ENCODE measurements around the gene KCNK17.

DNA sequence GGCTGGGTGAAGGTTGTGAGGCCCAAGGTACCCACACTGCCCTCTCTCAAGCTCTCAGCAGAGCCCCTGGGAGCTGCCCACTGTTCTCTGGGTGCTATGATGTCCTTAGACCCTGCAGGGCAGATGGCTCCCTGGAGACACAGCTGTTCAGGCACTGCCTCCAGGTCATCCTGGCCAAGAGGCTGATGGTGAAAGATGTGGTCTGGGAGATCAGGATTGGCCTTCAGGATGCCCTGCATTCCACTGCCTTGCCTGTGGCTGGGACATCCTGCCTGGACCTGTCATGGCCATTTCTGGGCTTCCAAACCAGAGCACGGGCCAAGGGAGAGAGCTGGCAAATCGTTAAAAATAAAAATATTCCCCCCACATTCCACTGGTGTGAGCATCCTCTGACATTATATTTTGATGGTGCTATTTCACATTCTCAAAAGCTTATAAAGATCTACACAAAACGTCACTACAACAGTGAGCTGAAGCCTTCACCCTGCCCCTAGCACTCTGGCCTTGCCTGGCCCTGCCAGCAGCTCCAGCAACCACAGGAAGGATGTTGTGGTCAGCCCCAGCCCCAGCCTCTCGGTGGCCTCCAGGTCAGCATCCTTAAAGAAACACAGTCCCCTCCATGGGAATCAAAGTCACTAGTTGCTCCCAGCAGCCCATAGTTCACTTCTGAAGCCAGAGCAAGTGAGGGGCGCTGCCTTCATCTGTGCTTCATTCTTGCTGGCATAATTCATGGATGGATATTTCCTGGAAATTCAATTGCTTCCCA lies 21.7 kb upstream of the KCNK17 start:
- TF ChIP-seq, protein P1, sequence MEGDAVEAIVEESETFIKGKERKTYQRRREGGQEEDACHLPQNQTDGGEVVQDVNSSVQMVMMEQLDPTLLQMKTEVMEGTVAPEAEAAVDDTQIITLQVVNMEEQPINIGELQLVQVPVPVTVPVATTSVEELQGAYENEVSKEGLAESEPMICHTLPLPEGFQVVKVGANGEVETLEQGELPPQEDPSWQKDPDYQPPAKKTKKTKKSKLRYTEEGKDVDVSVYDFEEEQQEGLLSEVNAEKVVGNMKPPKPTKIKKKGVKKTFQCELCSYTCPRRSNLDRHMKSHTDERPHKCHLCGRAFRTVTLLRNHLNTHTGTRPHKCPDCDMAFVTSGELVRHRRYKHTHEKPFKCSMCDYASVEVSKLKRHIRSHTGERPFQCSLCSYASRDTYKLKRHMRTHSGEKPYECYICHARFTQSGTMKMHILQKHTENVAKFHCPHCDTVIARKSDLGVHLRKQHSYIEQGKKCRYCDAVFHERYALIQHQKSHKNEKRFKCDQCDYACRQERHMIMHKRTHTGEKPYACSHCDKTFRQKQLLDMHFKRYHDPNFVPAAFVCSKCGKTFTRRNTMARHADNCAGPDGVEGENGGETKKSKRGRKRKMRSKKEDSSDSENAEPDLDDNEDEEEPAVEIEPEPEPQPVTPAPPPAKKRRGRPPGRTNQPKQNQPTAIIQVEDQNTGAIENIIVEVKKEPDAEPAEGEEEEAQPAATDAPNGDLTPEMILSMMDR (IDR thresholded peaks at IDR 0.05), result no peak
- TF ChIP-seq POLR2A (IDR thresholded peaks at IDR 0.05), result no peak
